ENCODE measurements around the gene LDLRAD4.

Gene LDLRAD4

DNA sequence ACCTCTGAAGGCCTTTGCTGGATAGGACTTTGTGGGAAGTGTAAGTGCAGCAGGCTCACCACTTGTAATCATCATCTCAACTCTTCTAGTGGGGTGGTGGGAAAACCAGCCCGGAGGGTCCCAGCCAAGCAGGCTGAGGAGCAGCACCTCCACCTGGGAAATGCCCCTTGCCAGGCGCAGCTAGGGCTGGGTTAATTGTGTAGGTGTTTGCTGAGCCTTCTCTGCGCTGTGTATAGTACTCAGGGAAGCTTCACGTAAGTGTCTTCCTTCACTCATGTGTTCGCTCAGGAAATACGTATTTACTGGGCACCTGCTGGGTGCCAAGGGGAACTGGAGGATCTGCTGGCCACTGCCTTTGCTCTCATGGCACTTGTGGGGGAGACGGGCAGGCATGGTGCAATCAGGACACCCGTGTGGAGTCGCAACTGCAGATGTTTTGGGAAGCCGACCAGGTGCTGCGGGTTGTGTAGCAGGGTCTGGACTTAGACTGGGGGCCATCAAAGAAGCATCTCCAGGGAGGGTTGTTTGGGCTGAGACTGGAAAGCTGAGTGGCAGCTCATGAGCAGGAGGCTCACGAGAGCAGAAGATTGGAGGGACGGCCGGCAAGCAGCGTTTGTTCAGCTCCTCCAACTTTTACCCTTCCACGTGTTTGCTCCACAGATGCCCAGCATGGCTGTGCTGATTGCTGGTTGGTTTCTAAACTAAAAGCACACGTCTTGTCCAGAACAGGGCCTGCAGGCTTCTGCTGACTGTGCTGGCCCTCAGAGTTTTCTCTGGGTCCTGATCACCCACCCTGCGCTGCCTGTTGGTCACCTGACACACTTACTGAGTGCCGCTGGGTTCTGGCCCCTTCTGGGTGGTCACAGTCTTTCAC is 164.6 kb downstream of the LDLRAD4 start:
- no peak for DNase-seq (ENCODE audit: low read depth, low spot score)

DNA sequence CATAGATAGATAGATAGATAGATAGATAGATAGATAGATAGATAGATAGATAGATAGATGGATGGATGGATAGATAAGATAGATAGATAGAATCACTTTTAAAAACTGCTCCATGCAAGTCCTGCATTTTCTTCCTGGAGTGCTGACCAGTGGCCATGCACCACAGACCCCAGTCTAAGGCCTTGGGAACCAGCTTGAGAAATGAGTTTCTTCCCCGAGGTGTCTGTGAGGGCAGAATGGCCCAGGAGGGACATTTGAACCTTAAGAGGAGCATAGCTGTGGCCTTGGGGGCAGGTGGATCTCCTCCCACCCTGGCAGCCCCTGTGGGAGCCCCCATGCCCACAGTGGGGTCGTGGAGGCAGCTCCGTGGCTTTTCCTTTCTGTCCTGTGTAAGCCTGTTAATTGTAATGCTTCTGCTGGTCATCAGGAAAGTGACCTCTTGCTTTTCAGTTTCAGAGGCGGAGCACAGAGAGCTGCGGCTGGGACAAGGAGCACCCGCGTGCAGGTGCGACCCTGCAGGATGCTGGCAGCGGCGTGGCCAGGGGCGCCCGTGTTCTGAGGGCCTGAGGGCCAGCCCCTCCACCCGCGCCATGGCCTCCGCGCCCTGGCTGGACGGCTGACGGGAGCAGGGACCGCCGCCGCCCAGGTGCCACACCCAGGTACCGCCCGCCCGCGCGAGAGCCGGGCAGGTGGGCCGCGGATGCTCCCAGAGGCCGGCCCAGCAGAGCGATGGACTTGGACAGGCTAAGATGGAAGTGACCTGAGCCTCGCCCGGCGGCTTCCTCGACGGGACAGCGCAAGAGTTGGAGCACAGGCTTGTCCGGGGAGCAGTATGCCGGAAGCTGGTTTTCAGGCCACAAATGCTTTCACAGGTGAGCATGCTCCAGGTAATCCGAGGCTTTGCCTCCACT is 168.6 kb downstream of the LDLRAD4 start:
- no peak for DNase-seq (ENCODE audit: low read depth, low spot score)

DNA sequence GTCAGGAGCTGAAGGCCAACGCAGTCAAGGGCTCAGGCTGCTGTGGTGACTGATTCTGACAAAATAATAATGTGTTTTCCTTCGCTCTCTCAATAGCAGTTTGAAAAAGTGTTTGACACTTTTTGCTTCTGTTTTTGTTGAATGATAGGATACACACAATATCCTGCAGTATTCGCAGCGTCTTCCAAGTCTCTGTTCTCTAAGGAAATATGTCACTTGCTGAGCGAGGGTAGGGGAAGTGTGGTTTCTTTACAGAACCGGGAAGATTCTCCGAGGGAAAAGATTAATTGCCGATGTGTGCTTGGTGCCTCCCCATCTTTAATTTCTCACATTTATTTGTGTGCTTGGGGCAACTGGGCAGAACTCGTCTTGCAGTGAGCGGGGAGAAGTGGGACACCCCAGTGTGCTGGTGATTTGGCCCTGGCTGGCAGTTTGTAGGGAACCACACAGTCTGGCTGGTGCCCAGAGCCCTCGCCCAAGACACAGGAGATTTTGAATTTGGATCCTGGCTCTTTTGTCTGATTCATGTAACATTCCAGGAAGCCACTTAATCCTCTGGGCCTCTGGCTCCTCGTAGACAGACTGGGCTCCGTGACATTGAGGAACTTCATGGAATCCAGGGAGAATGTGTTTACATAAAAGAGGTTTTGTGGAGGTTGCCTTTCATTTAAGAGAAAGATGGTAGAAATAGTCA is 169.4 kb downstream of the LDLRAD4 start:
- no peak for DNase-seq (ENCODE audit: low read depth, low spot score)

DNA sequence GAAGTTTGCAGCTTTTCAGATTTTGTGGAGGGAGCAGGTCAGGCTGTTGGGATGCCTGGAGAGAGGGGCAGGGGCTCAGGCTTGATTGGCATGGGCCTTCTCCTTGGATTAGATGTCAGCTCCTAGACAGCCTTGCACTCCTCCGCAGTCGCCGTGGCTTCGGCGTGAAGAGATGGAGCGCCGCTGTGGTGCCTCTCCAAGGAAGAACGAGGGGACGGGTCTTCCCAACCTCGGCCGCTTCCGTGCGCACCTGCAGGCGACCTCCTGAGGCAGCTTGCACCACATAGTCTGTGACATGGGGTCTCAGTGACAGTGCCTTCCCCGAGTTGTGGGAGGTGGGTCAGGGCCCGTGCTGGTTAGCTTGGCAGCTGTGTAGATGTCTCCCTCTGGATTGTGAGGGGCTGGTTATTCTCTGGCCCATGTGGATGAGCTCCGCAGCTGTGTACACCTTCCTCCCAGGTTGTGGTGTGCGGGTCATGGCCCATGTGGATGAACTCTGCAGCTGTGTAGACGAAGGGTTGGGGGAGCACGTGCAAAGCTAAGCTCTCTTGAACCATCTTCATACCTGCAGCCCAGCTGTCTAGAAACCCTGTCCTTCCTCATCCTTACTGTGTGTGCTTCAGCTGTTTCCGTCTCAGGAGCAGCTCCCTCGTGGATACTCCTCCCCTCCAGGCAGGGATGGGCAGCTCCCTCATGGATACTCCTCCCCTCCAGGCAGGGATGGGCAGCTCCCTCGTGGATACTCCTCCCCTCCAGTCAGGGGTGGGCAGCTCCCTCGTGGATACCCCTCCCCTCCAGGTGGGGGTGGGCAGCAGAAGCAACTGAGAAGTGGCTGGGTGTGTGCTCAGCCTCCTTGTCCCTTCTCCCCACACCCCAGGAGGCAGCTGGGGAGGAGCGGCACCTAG is 170.3 kb downstream of the LDLRAD4 start:
- DNase-seq (ENCODE audit: low read depth, low spot score) = no peak

DNA sequence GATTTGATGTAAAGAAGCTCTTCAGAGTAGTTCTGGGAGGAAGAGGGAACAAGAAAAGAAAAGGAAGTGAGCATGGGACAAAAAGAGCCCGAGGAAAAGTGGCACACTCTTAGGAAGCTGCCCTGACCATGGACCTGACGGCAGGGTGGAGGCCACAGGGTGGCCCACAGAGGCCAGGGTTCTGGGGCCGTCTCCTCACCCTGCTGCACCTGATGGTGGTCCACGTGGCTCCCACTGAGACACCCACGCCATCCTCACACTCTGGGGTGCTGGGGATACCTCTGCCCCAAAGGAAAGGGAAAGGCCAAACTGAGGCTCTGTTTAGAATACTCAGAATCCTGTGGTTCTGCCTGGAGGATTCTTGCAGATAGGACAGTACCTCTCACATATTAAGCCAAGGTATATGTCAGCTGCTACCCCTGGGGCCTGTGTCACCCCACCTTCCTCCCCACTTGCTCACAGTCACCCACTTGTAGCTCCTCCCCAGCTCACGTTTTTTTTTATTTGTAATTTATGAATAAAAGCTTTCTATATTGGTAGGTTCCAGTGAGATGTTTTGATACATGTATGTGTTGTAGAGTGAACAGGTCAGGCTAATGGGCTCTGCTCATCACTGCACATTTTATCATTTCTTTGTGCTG is 171.1 kb downstream of the LDLRAD4 start:
- DNase-seq (ENCODE audit: low read depth, low spot score) = no peak

DNA sequence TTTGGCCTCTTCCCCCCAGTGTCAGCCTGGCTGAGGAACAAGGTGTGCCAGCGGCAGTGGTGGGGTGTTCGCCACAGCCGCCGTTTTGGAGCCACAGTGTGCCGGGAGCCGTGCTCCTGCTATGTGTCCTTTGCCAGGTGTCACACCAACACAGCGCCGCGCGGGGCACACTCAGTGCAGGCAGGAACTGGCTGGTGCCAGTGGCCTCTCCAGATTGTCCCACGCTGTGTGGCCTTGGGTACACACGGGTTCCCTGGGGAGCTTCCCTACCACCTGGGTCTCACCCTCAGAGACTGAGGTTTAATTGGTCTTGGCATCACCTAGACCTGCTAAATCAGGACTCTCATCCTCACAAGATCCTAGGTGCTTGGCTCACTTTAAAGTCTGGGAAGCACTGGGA is 171.6 kb downstream of the LDLRAD4 start:
- no peak for DNase-seq (ENCODE audit: low read depth, low spot score)

DNA sequence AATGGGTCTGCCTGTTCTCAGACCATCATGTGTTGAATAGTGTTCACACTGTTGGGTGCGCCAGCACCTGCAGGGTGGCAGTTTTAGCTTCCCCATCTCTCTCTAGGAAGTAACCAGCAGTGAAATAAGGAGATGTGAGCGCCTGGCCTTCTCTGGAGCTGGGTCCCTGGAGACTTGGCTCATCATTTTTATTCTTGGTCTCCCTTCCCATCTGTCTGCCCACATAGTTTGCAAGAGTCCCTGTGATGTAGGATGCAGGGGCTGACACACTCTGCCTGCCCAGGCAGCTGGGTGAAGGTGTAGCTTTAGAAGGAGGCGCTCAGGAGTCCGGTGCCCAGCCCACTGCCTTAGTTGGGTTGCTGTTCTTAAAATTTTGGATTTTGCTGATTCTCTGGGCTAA is 172.2 kb downstream of the LDLRAD4 start:
- no peak for DNase-seq (ENCODE audit: low read depth, low spot score)

DNA sequence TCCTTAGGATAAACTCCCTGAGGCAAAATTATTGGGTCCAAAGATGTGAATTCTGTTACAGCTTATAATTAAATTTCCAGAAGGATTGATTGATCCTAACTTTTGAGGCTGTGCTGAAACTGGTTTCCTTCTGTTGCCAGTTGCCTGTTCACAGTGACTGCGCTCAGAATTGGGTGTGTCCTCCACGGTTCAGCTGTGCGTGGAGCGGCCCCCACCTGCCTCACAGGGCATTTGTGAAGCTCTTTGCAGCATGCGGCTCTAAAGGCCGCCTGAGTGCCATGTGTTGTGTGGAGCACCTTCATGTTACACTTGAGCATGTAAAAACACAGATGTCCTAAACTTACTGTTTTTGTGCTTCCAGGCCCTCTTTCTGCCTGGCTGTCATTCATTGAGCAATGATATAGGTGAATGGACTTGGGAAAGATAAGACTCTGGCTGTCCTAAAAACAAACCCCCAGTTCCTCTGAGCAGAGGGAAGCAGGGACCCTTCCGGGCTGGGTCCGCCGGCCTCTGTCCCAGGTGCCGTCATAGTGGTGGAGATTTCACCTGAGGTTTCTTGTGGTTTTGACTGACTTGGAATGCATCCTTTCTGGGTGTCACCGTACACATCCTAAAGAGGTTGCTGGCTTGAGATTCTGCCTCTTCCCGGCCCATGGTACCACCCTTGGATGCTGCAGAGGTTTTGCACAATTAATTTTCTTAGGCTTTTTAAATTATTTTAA is 173.6 kb downstream of the LDLRAD4 start:
- no peak for DNase-seq (ENCODE audit: low read depth, low spot score)

DNA sequence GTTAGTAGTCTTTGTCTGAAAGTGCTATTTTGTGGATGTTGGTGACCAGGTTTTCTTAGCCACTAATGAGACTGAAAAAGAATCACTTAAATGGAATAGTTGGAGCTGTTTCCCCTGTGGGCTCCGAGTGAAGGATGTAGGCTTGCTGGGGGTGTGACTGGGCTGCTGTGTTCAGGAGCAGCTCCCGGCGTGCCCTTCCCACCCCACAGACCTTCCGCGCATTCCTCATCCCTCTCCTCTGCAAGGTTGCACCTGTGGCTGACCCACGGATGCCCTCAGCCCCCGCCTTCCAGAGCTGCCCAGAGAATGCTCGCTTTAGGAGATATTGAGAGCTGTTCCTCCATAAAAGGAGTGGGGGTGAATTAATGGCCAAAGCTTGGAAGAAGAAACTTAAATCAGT is 174.3 kb downstream of the LDLRAD4 start:
- DNase-seq (ENCODE audit: low read depth, low spot score) = no peak

DNA sequence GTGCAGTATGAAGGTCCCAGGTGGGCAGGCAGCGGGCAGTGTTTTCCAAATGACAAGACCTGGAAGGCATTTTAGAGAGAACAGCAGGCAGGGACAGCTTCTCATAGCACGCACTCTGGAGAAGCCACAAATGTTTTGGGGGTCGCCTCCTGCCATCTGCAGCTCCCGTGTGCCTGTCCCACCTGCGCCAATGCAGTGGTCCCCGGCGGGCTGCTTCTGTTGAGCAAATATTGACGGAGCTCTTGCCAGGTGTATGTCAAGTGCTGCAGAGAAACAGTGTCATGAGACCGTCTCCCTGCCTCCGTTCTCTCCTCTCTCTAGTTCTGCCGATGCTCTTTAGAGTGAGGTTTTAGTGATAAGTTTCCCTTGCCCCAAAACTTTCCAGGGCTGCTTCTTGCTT is 174.8 kb downstream of the LDLRAD4 start:
- no peak for DNase-seq (ENCODE audit: low read depth, low spot score)

DNA sequence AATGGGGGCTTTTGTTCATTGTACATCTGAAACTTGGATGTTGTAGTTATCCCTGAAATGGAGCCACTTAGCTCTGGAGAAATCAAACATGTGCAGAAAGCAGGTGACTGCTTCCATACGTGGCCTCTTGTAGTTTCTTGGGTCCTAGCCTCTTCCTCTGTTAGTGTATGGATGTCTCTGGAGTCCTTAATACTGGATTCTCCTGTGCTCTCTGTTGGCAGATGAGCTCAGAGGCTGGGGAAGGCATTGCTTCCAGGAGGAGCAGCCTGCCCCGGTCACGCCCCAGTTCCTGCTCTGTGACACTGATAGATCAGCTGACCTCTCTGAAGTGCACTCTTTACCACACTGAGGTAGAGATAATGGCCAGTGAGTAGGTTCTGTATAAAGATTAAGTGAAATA is 176.2 kb downstream of the LDLRAD4 start:
- DNase-seq (ENCODE audit: low read depth, low spot score) = no peak

DNA sequence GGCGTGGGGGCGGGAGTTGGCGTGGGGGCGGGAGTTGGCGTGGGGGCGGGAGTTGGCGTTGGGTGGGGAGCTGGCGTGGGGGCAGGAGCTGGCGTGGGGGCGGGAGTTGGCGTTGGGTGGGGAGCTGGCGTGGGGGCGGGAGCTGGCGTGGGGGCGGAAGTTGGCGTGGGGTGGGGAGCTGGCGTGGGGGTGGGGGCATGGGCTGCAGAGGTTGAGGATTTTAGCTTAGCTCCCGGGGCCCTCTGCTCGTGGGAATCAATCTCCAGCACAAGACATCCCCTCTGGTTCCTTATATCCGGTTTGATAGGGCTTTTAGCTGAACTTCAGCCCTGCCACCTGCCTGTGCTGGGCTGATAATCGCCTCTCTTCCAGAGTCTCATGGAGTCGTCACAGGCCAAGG is 177.0 kb downstream of the LDLRAD4 start:
- no peak for DNase-seq (ENCODE audit: low read depth, low spot score)

DNA sequence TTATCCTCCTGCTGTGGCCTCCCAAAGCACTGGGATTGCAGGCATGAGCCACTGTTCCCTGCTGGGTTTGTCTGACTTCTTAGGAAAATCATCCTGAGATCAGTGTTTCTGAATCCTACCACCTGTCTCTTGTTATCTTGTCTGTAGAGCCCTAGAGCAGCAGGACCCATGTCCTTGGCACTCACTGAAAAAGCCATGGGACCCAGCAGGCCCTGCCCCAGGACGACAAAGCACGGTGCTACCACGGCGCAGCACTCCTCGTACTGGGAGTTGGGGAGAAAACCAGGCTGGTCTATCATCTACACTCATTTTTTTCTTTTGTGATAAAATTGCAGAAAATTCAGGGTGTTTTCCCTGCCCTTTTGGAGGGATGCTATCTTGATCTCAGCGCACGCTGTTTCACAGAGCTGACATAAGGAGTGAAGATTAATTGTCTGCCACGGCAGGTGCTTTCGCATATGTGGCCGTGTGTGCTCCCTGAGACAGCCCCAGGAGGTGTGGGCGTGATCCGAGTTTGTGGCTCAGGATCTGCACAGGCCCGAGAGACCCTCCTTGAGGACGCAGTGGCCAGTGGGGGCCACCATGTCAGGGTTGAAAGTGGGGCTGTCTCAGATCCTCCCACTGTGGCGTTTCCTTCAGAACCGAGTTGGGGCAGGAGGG is 179.1 kb downstream of the LDLRAD4 start:
- DNase-seq (ENCODE audit: low read depth, low spot score) = no peak

DNA sequence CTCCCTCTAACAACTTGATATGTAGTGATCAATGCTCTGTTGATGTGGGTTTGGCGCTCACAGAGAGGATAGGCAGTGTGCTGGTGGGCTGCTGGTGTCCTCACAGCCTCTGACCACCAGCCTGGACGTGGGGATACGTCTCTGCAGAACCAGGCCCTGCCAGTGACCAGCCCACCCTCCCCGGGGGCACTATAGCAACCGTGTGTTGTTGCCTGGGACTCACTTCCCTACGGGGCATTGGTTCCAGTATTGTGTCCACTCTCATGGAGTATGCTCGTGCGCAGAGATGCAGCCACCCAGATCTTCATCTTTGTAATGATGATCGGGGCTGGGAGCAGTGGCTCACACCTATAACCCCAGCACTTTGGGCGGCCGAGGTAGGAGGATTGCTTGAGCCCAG is 180.1 kb downstream of the LDLRAD4 start:
- no peak for DNase-seq (ENCODE audit: low read depth, low spot score)

DNA sequence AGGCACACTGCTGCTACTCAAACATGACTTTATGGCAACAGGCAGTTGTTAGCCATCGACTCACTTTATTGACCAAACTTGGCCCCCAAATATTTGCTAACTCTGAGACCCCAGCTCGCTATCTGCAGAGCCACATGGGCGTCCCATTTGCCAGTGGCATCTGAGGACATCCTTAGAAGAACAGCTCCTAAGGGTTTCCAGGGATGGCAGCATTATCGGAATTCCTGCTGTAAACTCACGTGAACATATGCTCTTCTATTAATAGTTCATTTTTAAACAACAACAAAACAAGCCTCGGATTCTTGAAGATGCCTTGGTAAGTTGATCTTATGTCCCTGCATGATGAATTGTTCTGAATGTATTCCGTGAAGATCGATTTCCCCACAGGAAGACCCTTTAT is 181.0 kb downstream of the LDLRAD4 start:
- no peak for DNase-seq (ENCODE audit: low read depth, low spot score)

DNA sequence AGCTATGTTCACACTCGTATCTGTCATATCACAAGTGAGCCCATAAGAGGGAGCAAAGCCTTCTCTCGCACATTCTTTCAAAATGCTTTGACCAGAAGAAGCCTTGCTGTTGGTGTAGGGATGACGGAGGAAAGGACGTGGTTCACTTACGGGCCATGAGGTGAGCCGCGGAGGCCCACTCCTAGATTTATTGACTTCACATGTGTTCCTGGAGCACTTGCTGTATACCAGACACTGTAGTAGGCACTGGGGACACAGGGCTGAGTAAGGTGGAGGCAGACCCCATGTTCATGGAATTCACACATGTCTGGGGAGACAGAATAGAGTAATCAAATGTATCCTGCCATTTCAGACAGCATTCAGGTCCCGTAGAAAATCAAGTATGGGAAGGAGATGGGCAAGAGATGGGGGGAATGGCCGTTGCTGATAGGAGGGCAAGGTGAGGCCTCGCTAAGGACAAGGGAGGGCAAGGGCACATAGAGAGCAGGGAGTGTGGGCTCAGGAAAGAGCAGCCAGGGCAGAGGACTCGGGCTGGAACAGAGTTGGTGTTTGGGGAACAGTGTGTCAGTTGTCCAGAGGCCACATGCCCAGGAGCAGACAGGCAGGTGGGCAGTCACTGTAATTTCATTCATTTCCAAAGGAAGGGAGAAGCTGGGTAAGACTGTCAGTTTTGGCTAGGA is 182.2 kb downstream of the LDLRAD4 start:
- no peak for DNase-seq (ENCODE audit: low read depth, low spot score)

DNA sequence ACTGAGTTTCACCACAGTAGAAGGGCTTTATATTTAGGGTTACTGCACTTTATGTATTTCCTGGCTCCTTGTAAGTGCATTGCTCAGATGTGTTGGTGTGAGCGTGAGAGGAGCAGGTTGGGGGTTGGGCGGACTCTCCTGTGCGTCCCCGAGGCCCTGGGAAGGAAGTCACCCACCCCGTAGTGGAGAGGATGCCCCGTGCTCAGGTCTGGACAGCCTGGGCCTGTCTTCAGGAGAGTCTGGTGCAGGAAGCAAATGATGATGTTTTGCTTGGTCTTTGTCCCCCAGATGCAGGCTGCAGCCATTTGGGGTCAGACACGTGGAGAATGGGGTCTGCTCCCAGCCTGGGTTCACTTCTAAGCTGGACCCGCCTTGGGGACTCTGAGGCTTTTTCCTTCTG is 182.8 kb downstream of the LDLRAD4 start:
- DNase-seq (ENCODE audit: low read depth, low spot score) = no peak

DNA sequence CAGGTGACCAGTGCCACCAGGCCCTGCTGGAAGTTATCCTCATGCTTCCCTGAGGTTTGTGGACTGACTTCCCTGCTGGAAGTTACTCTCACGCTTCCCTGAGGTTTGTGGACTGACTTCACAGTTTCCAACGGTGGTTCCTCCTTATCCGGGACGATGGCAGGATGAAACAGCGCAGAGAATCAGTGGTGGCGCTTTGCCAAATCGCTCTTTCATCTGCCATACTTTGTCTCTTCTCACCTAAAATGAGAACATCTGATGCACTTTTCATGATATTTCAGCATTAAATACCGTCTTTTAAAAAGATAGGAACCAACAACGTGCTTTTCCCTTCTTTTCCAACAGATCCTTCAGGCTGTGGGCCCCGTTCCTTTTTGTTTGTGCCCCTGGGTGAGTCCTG is 183.3 kb downstream of the LDLRAD4 start:
- DNase-seq (ENCODE audit: low read depth, low spot score) = no peak
